NCI-H82 treated with DMSO at 0.1 percent for 48 hours (cell line): ENCODE measurements around the gene CIPC.
A peak's percentile ranks its signal among the peaks of the same experiment; 100 is the strongest.

Experiments
- DNase-seq: peaks from one replicate; lab custom pipeline; 2025; ENCODE audit not compliant: unreplicated experiment; lab: John Stamatoyannopoulos, UW

Gene CIPC

GRCh38 chr14:77125281-77125801 is 27.3 kb downstream of the CIPC start:
- no peak for DNase-seq

DNA sequence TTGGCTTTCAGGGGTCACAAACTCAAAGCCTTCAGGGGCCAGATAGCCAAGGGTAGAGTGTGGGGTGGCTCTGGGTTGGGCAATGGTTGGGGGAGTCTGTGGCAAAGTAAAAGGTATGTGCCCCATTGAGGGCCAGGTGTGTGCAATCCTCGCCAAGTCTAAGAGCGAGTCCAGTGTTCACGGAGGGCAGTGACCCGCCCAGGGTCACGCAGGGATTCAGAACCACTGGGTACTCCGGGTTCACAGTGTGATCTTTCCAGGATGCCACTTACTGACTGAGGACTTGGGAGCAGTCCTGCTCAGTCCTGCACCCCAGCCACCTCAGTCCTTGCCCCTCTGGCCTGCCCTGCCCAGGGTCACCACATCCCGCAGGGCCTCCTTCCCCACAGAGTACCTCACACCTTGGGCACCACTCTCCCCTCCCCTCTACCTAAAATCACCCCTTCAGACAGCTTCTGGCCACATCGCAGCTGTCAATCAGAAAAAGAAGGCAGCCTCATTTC is 27.8 kb downstream of the CIPC start:
- DNase-seq: no peak

- no peak for DNase-seq
Observed at GRCh38 chr14:77126461-77126990, 28.5 kb downstream of the CIPC start.

- no peak for DNase-seq
Observed at GRCh38 chr14:77128414-77128891, 30.4 kb downstream of the CIPC start.

DNA sequence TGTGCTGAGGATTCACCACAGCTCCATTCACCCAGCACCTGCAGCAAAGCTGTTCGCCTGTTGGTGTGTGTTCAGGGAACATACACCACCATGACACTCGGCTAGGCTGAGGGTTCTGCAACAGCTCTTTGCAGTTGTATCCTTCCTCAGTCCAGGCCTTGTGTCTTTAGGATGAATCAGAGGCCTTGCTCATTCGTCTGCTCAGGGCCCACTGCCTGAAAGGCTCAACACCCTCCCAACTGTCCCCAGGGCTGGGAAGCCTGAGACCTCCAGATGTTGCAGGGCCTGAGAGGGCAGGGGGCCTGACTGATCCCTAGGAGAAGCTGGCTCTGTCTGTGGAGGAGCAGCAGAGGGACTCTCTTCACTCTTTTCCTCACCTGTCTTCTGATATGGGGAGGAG is 32.3 kb downstream of the CIPC start:
- no peak for DNase-seq

- no peak for DNase-seq
Observed at GRCh38 chr14:77131206-77131605, 33.1 kb downstream of the CIPC start.

GRCh38 chr14:77131871-77132486 is 33.9 kb downstream of the CIPC start:
- no peak for DNase-seq

- no peak for DNase-seq
Observed at GRCh38 chr14:77133720-77134338, 35.8 kb downstream of the CIPC start.

DNA sequence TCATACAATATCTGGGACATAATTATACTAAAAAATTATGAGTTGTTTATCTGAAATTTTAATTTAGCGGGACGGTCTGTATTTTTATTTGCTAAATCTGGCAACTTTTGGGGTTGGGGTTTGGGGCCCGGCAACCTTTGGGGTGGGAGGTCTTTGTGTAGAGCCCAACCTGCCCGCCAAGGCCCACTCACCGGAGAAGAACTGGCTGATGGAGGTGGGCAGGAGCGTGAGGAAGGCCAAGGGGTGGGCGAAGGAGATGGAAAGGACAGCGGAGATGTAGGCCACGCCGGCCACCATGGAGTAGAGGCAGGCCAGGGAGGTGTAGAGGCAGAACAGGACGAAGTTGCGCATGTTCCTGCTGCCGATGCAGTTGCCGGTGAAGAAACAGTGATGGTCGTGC is 41.0 kb downstream of the CIPC start:
- no peak for DNase-seq

GRCh38 chr14:77139540-77140358 is 41.7 kb downstream of the CIPC start:
- DNase-seq: no peak

DNA sequence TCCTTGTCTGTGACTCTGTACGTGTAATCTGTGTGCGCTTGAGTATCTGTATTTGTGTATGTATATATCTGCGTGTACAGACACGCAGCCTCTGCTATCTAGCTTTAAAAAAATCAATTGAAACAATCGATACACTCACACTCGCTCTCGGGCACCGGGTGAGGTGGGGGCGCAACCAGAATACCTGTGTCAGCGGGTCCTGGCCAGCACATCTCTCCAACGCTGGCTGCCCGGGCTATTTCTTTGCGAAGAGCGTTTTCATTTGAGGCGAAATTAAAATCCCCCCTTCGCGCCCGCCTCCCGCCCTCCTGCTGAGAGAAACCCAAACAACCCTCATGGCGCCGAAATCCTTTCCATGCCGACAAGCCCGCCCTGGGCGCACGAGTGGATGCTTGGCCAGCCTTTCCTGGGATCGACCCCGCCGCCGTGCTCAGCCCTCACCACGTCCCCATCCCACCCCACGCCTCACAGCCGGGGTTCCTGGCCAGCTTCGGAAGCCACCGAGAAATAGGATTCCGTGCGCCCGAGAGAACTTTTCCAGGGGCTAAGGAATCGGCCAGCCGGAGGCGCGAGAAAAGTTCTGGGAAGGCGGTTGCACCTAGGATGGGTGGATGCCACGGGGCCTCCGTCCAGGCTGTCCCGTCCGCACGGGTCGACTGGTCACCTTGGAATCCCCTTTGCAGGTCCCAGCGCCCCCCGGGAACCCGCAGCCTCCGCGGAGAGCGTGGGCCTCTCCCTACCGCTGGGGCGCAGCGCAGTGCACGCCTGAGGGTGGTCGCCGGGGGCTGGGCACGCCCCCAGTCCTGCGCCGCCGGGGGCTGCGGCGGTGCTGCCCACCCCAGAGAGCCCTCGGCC is 42.5 kb downstream of the CIPC start:
- no peak for DNase-seq

GRCh38 chr14:77141214-77142004 is 43.4 kb downstream of the CIPC start, which contains the start of gene ZDHHC22:
Gene ZDHHC22 (minus strand): TSS chr14:77141791. CDS start chr14:77139738, 2,053 bp downstream.
- DNase-seq: peak; percentile 54

GRCh38 chr14:77142005-77142800 is 44.1 kb downstream of the CIPC start:
- peak; percentile 92 for DNase-seq

GRCh38 chr14:77143071-77143470 is 45.0 kb downstream of the CIPC start:
- DNase-seq: peak; percentile 43

DNA sequence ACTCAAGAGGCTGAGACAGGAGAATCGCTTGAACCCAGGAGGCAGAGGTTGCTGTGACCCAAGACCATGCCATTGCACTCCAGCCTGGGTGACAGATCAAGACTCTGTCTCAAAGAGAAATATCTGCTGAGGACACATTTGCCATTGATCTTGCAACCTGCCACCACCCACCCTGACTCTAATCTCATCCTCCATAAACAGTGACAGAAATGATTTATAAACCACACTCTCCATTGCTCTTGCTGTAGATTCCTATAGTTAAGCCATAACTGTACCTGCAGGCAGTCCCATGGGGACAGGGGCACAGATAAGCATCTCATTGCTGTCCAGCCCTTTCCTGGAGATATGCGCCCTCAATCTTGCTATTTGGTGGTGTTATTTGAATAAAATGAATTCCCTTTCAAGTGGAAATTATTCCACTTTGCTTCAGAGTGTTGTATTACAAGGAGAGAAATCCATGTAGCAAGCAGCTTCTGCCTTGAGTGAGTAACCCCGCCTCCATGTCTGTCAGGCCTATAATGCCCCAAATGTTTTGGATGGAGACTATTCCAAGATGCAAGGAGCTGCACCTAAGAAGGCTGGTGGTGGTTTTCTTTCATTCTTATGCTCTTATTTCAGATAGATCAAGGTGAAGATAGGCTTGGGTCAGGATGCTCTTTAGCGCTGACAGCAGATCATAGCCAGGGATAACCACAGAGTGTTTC is 46.5 kb downstream of the CIPC start:
- no peak for DNase-seq

DNA sequence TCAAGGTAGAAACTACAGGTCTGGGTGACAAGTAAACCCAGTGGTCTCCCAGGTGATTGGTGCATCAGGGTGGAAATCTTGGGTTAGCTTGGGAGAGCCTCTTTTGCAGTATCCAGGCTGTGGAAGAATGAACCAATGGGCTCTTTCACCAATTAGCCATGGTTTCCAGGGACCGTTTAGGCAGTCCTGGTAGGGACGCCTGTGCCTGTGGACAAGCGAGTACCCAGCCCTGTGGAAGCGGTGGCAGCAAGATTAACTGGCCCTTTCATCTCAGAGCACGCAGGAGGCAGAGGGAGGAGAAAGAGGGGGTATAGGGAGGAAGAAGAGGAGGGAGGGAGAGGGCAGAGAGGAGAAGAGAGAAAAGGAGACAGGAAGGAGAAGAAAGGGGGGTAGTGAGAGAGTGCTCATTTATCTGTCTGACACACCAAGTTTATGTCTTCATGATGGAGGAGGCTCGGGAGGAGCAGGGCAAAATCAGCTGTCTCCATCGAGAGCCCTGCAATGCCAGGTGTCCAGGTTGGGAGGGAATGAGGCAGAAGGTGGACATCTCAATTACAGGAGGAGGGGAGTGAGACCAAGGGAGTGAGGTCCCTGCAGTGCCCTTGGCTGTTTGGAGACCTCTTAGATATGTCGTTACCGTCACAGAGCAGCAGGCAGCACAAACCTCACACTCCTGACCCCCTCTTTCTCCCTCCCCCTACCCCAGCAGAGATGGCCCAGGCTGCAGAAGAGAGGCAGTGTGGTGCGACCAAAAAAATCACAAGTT is 48.1 kb downstream of the CIPC start:
- no peak for DNase-seq

DNA sequence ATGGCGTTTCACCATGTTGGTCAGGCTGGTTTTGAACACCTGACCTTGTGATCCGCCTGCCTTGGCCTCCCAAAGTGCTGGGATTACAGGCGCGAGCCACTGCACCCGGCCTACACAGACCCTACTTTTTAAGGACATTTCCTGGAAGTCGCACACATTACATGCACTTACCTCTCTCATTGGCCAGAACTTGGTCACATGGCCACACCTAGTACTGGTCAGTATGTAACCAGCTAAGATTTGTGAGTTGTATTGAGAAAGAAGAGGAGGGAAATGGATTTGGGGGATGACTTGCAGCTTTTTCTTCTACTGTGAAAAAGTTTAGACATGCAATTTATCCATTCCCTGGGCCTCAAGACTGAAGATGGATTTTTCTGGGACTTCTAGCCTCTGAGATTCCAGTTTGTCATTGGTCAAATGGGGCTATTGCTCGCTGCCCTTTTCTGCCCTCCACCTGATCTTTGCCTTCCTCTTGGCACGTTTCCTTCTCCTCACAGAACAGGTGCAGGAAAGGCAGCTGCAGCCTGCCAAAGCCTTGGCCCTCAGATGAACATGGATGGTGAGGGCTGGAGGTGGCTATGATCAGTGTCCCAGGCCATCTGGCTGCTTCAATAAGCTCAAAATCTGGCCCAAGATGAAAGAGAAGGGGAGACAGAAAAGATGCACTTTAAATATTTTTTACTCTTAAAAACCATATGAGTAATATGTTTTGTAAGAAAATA is 50.6 kb downstream of the CIPC start:
- no peak for DNase-seq
